Stimulated activated naive CD8-positive, alpha-beta T cell treated with anti-CD3 and anti-CD28 coated beads, Interleukin-15, Interleukin-2, amounts not matched to agents 100 U/mL and 50 U/mL, for 24 hours (primary cell): ENCODE results near the gene DHX16.

ENCODE experiments used
- ATAC-seq: fragments of 150-1000 bp; cut with Tn5 transposase; one replicate; pipeline ENCODE4 v1.10.0; 2021
- DNase-seq: peaks from one replicate; pipeline ENCODE4 v3.0.0; 2021

Gene DHX16

DNA sequence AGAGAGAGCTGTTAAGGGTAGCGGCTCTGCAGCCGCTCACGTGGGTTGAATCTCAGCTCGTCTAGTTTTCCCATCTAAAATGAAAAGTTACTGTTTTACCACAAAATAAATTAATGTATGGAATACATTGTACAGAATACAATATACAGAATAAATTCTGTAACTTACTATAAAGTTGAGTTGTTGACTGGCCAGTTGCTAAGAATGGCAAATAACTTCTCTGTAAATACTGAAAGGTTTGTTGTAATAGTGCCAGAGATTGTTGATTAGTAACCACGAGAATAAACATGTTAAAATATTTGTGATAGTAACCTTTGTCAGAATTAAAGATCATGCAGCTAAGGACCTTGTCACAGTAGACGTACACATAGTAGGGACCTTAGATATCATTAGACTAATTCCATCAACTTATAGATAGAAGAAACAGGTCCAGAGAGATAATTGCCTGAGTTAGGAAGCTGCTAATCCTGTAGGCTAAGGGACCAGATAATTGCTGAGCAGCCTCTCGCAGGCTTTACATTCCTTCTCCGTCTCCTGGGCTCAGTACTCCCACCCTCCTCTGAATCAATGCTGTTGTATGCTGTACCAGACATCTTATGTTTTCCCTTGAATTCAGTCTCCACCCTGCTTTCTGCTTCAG is 18.5 kb upstream of the DHX16 start:
- DNase-seq (no peak), ATAC-seq (no peak)

DNA sequence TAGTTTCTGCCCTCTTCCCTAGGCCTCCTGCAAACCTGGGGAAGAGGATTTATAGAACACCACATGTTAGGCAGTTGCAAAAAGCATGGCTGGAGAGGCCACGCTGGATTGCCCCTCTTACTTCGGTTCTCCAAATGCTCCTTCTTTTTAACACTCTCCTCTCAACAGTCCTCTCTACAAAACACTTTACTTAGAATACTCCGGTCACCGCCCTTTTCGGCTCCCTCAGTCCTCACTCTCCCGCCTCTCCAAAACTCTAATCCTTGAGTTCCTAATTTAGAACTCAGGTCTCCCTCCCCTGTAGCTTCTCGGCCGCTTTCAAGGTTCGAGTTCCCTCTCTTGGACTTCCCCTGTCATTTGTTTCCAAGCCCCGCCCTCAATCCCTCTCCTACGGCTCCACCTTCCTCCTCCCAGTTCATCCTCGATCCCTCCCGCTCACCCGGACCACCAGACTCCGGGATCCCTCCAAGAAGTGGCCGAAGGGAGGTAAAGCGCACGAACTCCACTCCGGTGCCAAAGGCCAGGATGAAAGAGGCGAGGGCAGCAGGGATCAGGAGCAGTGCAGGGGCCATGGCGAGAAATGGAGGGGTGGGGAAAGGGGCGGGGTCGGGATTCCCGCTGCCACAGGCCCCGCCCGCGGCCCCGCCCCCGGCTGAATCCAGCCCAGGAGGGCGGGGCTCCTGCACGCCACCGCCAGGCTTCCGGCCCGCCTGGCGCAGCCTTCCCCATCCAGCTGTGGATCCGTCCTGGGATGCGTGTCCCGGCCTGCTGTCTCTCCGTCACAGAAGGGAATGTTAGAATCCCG is 17.8 kb upstream of the DHX16 start, which contains the start of gene NRM:
TSS of gene NRM (minus strand) at position 582 of the 805 bp plus-strand sequence. CDS start at position 572, 10 bp downstream.
- peak; percentile 44 for ATAC-seq
- DNase-seq = peak; percentile 89

DNA sequence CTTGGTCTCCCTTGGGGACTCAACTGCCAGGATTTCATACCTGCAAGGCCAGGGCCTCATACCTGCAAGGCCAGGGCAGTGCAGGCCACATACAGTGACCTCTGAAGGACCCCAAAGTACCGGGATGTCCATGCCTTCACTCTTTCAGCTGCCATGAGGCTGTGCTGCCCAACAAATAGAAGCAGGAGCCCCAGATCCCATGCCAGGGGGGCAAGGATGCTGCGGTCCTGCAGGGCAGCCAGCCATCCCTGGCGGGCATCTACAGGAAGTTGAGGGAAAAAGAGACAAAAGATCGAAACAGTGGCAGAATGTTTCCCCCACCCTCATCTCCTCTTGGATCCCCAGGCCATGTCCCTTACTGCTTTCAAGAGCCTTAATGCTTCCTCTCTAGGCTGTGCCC is 17.2 kb upstream of the DHX16 start:
- DNase-seq = no peak
- no peak for ATAC-seq

DNA sequence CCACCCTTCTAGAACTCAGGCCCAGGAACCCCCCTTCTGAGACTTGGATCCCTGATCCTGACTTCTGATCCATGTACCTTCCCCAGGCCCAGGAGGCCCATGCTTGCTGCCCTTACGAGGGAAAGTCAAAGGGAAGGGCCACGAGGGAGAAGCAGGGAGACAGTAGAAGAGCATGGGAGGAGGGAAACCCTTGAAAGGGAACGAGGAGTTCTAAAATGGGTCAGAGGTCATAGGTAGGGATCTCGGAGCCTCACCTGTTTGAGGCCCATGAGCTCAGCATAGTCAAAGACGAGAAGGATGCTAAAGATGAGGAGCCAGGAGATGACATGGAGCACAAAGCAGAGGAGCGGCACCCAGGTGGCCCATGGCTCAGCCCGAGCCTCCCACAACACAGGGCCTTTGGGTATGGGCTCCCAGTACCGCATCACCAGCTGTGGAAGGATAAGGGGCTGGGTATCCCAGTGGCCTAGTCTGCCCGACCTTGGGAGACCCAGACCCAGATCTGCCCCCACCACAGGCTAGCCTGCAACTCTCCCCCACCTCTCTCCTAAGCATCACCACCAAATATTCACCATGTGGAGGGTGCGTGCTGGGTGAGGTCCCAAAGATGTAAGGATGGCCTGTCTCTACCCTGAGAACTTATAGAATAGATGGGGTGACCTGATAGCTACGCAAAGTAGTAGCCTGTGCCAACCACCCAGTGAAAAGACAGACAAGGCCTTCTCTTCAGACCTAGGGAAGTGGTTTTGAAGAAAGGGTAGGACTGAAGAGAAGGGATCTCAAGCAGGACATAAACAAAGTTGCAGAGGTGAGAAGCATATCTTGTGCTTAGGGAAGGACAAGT is 16.4 kb upstream of the DHX16 start:
- no peak for ATAC-seq
- DNase-seq = no peak

DNA sequence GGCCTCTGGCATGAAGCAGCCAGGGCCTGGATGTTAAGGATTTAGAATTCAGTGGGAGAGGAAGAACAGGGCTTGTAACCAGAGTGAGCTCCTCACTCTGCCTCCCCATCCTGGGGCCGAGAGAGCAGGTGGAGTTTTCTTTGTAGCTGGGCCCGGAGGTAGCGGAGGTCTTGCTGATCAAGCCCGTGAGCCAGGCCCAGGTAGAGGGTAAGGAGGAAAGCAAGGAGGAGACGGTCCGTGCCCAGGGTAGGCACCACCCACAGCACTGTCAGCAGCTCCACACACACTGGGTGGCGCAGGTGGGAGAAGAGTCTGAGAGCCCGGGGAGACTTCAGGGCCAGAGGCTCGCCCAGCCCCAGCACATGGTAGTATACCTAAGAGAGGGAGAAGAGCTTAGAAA is 15.8 kb upstream of the DHX16 start:
- ATAC-seq (no peak), DNase-seq (peak; percentile 20)

DNA sequence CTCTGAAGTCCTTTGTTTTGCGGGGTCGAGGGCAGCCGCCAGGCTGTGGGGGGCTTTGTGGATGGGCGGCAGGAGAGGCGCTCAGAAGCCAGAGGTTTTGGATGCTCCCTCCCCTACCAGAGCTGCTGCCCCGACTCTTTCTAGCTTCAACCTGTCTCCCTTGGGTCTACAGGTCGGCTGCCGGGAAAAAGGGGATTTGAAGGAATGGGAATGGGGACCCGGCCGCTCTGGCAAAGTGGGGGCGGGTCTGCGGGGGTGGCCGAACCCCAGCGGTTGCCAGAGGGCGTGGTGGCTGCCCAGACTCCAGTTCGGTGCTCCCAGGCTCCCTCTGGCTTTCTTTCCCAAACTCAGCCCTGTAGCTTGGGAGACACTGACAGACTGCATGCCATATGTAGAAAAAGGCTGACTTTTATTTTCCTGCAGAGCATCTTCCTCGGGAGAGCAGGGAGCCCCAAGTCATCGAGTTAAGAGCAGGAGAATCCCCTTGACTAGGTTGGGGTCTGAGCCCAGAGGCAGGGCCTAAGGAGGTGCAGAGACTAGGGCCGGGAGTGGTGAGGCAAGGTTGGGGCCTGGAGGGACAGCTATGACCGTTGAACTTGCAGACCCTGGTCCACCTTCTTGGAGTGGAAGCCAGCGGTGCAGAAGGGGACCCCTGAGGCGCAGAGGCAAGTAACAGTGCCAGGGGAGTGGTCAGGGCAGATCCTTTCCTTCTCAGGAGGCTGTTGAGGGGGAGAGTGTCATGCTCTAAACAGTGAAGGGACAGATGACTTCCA is 15.0 kb upstream of the DHX16 start:
- ATAC-seq (no peak), DNase-seq (peak; percentile 19)

DNA sequence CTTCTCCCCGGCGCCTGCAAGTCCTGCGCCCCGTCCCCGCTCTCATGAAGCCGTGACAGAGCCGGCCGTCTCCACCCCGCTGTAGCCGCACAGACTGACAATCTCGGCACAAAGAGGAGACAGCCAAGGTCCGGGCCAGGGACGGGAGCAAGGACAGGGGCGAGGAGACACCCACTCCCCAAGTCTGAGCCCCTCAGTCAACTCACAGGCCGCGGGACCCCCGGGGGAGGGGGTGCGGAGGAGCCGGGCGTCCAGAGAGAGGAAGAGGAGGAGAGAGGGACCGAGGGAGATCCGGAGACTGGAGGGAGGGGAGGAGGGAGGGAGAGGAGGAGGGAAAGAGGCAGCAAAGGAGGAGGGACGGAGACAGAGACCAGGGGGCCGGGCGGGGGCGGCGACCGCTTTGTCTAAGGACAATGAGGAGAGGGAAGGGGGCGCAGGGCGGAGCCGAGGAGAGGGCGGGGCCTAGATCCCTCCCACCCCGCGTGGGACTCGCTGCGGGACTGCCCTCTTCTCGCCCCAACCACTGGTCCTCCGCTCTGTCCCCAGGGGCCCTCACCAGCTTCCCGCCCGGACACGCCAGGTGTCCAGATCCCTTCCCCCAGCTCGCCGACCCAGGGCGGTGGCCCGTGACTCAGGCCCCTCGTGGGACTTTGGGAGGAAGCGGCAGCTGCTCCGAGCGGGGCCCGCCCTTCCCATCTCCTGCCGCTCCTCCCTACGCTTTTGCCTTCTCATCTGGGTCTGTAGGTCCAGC is 14.3 kb upstream of the DHX16 start:
- peak; percentile 90 for DNase-seq
- ATAC-seq = peak; percentile 21

DNA sequence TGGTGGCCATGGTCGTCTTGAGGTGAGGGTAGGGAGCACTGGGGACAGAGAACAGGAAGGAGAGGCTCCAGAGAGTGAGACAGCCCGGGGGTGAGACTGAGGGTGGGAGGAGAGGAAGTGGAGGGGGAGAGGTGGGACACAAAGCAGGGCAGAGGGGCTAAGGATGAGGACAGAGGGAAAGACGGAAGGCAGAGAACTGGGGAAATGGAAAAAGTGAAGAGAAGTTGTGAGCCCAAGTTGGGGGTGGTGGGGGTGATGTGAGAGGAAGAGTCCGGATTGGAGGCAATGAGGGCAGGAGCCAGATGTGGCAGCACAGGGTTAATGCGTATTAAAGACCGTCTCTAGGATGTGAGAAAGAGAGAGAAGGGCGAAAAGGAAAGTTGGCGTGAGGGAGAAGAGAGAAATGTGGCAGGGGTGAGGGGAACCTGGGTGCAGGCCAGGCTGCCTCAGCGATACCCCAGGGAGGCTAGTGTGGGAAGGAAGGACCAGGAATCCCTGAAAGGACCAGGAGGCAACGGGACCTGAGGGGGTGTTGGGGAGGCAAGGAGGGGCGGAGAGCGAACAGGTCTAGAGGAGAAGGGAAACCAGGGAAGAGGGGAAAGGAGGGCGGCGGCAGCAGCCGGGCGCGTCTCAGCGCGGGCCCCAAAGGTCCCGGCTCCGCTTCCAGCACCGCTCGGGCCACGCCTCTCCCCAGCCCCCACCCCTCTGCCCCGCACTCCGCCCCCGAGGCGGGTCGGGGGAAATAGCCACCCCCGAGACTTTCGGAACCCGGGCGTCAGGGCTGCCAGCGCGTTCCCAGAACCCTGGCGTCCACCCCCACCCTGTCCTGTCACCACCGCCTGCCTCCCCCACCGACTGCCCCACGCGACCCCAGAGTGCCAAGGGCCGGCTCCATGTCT is 13.5 kb upstream of the DHX16 start, which contains the start of gene PPP1R18:
TSS of gene PPP1R18 (minus strand) at position 637 of the 899 bp plus-strand sequence. CDS start at position 10, 627 bp downstream.
- DNase-seq (peak; percentile 90), ATAC-seq (peak; percentile 33)

DNA sequence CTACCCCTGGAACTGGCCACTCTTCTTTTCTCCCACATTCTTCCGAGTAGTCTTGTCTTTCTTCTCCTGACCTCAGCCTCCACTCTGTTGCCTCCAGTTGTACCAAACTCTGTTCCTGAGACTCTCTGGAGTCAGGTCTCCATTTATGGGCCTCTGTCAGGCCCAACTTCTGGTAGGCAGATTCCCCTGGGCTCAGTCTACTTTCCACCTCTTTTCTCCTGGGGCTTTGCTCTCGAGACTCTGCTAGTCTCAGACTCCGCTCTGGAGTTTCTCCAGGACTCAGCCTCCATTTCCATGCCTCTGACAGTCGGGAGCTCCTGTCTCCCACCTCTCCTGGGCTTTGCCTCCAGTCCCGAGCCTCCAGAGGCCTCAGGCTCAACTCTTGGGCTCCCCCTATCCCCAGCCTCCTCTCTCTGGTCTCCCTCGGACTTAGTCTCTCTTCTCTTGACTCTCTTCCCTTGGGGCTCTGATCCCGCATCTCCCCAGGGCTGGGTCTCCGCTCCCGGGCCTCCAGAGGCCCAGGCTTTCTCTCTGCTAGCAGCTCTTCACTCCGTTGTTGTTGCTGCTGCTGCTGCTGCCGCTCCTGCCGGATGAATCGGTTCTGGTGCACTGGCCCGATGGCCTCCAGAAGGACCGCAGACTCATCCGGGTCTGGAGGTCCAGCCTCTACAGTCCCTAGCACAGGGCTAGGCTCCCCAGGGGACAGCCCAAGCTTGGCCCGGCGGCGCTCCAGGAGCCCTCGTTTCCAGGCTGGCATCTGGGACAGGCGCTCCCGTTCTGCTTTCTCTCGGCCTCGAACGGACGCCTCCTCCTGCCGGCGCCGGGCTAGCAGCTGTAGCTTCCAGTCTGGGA is 12.6 kb upstream of the DHX16 start:
- peak; percentile 41 for DNase-seq
- no peak for ATAC-seq

DNA sequence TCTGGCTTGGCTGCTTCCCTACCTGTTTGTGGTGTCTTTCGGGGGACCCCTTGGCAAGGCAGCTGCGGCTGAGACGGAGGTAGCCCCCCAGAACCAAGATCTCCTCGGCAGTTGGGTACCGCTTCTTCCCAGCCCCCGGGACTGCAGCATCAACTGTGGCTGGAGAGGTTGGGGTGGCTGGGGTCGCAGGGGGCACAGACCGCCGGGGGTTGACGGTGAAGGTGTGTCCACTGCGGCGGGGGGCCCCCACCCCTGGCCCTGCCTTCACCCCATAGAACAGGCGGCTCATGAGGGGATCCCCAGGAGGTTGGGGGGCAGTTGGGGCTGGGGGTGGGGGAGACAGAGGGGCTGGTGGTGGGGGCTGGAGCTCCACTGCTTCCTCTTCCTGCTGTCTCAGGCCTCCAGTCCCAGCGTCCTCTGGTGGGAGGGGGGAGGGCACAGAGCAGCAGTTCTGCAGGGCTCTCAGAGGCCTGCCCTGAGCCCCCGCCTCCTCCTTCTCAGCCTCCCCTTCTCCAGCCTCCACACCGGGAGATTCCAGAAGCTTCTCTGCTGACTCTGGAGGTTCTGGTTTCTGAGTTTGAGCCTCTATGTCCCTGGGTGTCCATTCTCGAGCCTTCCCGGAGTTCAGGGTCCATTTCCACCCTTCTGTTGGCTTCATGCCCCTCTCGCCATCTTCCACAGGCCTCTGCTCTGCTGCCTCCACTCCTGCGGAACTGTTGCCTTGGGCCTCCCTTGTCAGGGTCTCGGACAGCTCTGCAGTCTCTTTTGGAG is 11.8 kb upstream of the DHX16 start:
- peak; percentile 66 for DNase-seq
- no peak for ATAC-seq

DNA sequence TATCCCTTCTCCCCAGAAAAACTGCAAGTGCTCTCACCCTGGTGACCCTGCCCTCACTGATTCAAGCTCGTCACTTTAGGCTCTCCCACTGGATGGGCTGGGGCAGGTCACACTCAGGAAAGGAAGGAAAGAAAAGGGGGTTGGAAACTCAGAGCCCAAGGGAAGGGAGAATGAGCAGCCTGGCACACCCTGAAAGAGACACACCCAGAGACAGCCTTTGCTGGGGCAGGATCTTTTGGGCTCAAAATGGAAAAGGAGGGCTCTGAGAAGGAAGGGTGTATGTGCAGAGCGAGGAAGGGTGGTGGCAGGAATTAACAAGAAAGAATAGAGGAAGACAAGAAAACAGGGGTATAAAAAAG is 11.2 kb upstream of the DHX16 start:
- no peak for DNase-seq
- no peak for ATAC-seq

DNA sequence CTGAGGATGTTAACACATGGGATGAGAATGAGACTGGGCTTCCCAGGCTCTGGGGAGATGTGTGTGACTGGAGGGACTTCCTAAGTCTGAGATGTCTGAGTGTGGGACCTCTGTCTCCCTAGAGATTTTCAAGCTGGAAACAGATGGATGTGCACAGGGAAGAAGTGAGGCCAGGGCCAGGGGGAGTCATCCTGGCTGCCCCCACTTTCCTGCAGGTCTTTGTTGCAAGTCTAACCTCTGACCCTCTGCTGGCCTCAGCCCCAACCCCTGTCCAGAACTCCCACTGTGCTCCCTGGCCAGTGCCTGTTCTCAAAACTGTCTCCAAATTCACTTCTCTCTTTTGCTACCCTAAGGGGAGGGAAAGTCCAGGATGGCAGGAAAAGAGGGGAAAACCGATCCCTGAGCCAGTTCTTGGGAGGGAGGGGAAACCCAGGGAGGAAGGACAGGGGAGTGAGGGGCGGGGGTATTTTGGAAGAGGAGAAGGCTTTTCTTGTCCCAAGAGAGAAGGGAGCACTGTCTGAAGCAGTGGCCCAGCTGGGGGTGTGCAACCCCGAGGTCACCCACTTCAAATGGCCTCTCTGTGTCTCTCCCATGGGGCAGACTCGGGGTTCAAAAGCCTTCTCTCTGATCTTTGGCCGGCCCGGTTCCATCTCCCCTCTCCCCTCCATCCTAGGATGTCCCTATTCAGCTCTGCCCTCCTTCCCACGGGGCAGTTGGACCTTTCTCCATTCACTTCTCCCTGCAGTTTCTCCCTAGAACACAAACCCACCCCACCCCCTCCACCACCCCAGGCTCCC is 10.6 kb upstream of the DHX16 start:
- DNase-seq (no peak), ATAC-seq (no peak)

DNA sequence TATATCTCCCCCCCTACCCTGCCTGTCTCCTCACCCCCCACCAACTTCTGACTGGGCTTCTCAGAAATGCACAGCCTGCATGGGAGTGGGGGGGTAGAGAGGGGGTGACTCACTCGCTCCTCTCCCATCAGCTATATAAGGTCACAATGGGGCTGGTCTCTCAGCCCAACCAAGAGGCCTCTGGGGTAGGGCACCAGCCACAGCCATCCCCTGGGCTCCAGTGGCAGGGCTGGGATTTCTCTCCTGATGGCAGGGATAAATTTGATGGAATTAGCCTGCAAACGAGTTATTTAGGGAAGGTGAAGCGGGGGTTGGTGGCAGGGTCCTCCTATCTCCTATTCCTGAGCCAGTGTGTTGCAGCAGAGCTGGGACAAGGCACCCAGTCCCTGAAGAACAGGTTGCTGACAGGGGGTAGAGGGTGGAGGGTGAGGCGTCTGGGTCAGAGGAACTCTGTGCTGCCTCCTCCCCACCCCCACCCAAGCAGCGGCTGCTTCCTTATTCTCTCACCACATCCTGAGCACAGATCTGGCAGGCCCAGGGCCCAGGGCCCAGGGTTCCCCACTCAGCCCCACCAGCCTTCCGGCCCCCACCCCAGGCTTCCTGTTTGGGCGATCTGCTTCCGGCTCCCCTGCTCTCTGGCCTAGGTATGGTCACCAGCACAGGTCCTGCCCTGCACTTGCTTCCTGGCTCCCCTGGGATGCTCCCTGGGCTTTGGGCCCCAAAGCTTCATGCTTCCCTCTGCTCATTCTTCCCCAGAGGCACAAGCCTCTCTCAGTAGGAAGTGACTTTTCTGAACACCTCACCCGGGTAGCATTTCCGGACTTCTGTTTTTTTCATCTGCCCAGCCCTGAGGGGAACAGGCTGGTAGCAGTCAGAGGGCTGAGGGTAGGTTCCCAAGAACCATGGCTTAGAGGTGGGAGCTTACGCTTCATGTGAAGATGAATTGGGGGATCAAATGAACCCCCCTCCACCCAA is 9.6 kb upstream of the DHX16 start:
- peak; percentile 89 for DNase-seq
- peak; percentile 72 for ATAC-seq

DNA sequence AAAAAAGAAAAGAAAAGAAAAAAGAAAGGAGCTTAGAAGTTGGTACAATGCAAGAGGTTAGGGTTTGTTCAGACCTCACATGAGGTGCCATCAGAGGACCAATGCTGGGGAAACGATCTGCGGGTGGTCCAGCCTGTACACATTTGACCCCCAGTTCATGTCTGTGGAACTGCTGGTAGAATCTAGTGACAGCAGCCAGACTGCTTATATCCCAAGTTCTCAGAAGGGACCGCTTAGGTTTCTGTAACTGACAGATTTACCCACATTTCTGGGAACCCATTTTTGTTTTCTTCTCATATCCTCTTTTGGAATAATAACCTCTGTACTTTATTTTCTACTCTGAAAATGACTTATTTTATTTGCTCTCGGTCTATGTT is 8.9 kb upstream of the DHX16 start:
- ATAC-seq = no peak

DNA sequence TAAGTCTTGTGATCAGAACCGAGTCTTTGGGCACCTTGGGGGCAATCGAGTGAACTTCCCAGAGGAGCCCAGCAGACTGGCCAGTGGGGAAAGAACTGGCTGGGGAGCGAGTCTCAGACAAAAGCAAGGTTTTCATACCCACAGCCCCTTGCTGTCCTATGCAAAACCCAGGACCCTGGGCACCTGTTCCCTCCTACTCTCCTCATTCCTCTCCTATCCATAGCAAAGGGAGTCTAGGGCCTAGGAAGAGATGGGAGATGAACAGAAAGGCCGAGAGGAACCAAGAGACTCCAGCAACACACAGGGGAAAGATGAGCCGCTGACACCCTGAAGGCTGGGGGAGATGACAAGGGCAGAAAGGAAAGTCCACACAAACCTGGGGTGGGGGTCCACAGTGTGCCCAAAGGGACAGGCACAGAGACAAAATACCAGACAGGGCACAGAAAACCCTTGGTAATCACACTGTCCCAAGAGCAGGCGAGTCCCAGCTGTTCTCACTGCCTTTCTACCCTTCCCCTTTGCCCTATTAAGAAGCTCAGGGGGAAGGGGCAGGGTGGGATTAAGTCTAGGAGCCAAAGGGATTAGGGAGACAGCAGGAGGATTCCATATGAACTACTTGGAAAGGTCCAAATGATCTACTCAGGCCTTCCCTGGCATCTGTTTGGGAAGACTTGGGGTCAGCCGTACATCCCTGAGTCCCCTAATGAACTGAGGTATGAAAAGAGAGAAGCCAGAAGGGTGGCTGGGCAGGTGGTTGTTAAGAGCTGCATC is 7.1 kb upstream of the DHX16 start:
- ATAC-seq (no peak), DNase-seq (no peak)

More for the DNA sequence above, 8.9 kb upstream of the DHX16 start:
- DNase-seq = no peak
